NT2/D1 (cell line): ENCODE measurements around the gene MYLIP.

Experiments
- SUZ12 ChIP-seq: IDR thresholded peaks from 2 replicates; pipeline ENCODE4 v1.6.1; 2011; ENCODE audit not compliant: insufficient read length, insufficient read depth; ENCODE audit errors: extremely low read depth
- ZNF274 ChIP-seq: IDR thresholded peaks from 2 replicates; pipeline ENCODE4 v1.6.1; 2011; ENCODE audit warnings: mild to moderate bottlenecking, low read depth, low read length

- TF ChIP-seq ZNF274 (no peak), SUZ12 (no peak)
These were observed 46.5 kb upstream of the MYLIP start for GRCh38 chr6:16082361-16082760.
